GM21786 (cell line): ENCODE results near the gene HOXA5.

Experiments
- ATAC-seq: cut with Tn5 transposase; IDR thresholded peaks from one replicate; pipeline ENCODE4 v1.9.1; 2021; ENCODE audit not compliant: unreplicated experiment

The HOXA5 gene

DNA sequence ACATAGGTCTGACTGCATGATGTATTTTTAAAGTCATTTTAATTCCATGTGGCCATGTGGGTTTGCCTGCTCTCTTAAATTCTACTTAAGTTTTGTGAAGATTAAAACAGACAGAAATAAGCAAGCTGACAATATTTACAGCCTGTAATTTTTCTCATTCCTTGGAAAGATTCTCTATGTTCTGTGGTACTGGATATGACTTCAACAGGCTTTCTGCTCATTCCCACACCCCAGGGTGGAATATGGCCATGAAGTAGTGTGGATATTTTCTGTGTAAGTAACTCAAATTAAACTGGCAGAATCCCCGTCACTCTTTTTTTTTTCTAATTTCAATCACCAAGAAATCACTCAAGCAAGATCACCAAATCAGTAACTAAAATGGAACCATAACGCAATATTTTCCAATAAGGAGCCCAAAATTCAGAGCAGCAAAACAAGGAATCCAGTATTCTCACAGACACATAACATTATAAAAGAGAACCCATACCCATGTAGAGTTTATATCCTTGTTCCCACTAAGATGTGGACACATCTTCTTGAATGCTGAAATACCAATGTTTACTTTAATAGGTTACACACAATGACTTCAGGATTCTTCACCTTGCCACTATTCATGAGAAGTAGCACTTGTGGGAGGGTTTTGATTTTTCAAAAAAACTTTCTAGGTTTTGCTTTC, 5.7 kb downstream of the HOXA5 start:
- no peak for ATAC-seq

- ATAC-seq, result no peak
Observed at GRCh38 chr7:27134392-27134791, 9.1 kb downstream of the HOXA5 start.

- no peak for ATAC-seq
Observed at GRCh38 chr7:27133409-27134231, 9.9 kb downstream of the HOXA5 start.

DNA sequence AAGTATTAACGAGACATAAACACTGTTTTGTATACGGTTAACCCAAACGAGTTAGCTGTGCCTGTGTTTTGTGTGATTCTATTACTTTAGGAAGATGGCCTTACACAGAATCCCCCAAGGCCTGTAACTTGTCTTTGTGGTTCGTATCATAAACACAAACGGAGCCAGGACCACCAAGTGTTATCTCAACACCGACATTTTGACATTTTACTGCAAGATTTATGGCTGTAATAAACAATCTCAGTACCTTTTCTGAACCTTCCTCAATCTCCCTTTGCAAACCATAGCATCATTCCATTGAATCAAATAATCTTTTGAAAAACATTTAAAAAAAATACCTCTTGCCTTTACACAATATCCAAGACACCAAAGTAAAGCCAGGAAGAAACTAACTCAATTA, 10.5 kb downstream of the HOXA5 start:
- no peak for ATAC-seq

DNA sequence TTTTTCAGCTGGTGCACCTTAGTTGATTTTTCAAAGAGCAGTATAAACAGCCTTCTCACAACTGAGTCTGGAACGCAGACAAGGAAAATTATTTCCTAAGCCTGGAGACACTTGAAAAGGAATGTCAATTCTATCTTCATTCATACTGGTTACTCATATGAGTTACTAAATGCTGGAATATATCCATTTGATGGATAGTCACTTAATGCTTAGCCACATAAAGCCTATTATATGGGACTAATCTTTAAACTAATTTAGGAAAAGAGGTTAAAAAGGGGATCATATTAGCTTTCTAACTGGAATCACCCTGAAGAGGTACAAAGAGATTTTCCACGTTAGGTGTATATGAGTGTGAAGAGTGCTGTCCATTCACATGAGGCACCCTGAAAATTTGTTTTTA, 11.3 kb downstream of the HOXA5 start:
- no peak for ATAC-seq

- ATAC-seq, result no peak
Observed at GRCh38 chr7:27131390-27131819, 12.1 kb downstream of the HOXA5 start.

GRCh38 chr7:27130540-27131389, 12.7 kb downstream of the HOXA5 start, which contains the start of gene HOXA4:
HOXA4 (minus strand) TSS chr7:27130757; CDS start chr7:27130733, 24 bp downstream.
- no peak for ATAC-seq

DNA sequence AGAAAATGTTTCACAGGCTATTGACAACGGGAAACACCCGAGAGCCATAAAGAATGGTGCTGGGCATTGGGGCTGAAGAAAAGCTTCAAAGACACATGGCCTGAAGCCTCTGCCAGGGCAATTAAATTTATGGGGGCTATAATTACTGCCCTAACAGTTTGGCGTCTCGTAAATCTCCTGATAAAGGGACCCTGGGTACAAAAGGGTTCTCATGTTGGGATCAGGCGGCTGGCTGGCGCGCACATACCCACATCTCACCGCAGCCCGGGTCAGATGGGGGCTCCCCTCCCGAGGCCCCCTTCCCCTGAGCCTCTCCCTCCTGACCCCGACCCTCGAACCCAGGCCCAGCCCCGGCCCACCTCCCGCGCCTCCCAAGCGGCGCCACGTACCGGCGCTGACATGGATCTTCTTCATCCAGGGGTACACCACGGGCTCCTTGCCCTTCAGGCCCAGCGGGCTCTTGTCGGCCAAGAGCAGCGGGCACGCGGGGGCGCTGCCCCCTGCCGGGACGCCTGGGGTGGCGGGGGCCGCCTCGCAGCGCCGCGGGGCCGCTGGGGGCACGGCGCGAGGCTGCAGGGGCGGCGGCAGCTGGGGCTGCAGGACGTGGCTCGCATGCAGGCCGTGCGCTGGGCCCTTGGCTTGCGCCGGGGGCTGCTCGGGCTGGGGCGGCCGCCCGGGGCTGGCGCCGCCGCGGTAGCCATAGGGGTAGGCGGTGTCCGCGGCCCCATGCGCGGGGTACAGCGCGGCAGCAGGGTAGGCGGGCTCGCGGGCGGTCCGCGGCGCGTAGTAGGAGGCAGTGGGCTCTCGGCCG, 13.5 kb downstream of the HOXA5 start:
- no peak for ATAC-seq

GRCh38 chr7:27128776-27129728, 14.4 kb downstream of the HOXA5 start:
- no peak for ATAC-seq

DNA sequence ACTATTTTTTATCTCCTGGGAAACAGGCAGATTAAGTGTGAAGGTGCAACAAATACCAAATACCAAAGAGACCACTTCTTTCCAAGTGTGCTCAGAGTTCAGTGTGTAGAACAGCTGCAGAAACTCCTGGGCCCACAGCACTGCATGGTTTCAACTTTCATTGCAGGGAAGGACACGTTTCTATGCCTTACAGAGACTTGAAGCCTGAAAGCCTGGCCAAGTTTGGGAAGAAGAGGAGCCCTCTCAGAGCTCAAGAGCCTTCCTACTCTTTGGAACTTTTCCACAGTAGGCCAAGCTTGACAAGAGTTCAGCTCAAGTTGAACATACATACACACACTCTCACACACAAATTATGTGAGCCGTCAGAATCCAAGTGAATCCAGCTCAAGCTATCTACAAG, 15.4 kb downstream of the HOXA5 start:
- ATAC-seq, result no peak

- ATAC-seq, result no peak
Observed at GRCh38 chr7:27126596-27127327, 16.7 kb downstream of the HOXA5 start.

- ATAC-seq, result no peak
Observed at GRCh38 chr7:27125986-27126394, 17.5 kb downstream of the HOXA5 start.

- ATAC-seq, result no peak
Observed at GRCh38 chr7:27124902-27125689, 18.4 kb downstream of the HOXA5 start.

DNA sequence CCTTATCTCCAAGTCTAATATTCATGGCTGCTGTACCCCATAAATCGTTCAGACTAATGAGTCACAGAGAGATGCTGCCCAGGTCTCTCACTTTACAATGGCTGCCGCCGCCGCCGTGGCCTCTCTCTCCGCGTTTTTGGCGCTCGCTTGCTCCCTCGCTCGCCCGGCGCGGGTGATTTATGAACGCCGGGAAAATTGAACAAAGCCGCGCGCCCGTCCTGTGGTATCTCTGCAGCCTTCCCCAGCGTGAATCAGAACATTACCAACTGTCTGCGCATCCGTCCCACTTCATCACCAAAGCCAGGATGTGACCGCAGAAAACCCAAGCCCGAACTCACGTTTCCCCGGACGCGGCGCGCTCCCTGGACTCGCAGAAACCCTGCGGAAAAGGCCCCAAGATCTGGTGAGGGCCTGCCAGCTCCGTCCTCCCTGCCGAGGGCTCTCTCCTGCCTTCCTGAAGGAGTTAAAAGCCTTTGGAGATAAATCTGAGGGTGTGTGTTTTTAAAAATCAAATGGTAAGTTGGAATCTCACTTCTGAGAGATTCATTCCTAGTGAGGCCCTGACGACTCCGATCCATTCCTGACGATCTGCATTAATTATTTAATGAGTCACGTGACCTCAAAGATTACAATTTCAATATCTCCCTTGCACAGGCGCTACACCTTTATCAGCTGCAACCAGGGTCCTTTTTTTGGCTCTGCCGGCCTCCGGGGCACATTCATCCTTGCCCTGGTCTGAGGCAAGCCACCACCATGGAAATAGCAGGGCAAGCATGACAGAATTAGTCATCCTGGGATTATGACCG, 19.2 kb downstream of the HOXA5 start:
- ATAC-seq, result no peak

GRCh38 chr7:27123477-27124053, 19.9 kb downstream of the HOXA5 start:
- ATAC-seq, result no peak

- no peak for ATAC-seq
Observed at GRCh38 chr7:27123007-27123476, 20.4 kb downstream of the HOXA5 start.
